NCI-H2171 treated with DMSO at 0.1 percent for 48 hours (cell line): ENCODE data around the gene RPLP2.

Experiments
- DNase-seq: peaks from one replicate; lab custom pipeline; 2025; lab: John Stamatoyannopoulos, UW

Gene RPLP2

GRCh38 chr11:824292-824880, 14.6 kb downstream of the RPLP2 start:
- no peak for DNase-seq

- no peak for DNase-seq
Observed at GRCh38 chr11:824942-825341, 15.2 kb downstream of the RPLP2 start.

- DNase-seq = no peak
Observed at GRCh38 chr11:825366-826226, 15.8 kb downstream of the RPLP2 start.

- no peak for DNase-seq
Observed at GRCh38 chr11:826227-826621, 16.5 kb downstream of the RPLP2 start.

- DNase-seq = no peak
Observed at GRCh38 chr11:826836-827145, 17.0 kb downstream of the RPLP2 start.

DNA sequence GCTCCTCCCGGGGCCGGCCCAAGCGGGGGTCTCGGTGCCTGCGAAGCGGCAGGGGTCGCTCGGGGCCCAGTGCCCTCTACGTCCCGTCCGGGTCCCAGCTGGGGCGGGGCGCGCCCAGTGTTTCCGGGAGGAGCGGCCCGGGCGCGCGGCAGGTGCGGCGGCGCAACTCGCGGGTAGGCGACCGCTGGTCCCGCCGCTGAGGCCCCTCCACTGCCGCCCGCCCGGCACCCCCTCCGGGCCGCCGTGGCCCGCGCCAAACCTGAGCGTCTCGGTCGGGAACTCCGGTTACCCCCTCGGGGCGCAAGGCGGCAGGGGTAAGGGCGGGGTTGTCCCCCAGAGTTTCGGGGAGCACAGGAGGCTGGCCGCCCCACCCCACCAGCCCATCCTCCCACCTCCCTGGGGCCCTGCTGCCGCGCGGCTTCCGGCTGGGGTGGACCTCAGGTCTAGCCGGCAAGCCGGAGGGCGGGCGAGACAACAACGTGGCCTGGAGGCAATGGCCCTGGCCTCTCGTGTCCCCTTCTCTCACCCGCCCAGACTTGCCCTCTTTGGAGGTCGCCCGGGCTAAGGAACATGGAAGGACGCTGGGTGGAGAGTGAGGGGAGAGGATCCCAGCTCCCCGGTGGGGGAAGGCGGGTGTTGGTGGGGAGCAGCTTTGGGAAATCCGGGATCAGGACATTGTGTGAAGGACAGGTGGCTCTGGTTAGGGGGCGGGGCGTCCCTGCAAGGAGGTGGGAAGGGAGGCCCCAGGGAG, 17.6 kb downstream of the RPLP2 start:
- peak; percentile 11 for DNase-seq

- no peak for DNase-seq
Observed at GRCh38 chr11:827897-828192, 18.1 kb downstream of the RPLP2 start, which contains the start of gene CRACR2B. TSS of gene CRACR2B (plus strand) at chr11:827919. CDS start at chr11:828608, 689 bp downstream.

- no peak for DNase-seq
Observed at GRCh38 chr11:828506-829175, 18.9 kb downstream of the RPLP2 start.

DNA sequence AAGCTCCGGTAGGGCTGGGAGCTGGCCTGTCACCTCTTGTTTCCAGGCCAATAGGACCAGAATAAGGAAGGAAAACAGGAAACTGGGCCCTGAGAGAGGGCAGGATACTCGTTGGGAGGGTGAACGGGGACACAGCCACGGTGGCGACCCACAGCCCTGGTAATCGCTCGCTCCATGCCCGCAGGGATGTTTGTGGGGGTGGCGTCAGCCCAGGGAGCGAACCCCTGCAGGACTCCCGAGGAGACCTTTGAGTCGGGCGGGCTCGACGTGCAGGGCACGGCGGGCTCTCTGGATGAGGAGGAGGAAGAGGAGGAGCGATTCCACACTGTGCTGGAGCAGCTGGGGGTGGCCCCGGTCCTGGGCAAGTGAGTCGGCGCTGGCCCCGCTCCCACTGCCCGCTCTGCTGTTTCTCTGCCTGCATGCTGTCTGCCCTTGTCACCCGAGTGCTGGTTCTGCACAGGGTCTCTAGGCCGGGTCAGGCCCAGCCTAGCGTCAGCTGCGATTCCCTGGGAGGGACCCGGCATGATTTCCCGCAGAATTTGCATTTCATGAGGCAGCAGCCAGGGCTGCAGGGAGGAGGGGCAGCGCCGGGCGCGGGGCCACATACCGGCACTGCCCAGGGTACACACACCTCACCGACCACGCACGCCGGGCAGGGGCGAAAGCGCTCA, 19.5 kb downstream of the RPLP2 start:
- no peak for DNase-seq

GRCh38 chr11:829847-830294, 20.1 kb downstream of the RPLP2 start:
- DNase-seq = no peak

GRCh38 chr11:830295-831117, 20.7 kb downstream of the RPLP2 start:
- peak; percentile 66 for DNase-seq

DNA sequence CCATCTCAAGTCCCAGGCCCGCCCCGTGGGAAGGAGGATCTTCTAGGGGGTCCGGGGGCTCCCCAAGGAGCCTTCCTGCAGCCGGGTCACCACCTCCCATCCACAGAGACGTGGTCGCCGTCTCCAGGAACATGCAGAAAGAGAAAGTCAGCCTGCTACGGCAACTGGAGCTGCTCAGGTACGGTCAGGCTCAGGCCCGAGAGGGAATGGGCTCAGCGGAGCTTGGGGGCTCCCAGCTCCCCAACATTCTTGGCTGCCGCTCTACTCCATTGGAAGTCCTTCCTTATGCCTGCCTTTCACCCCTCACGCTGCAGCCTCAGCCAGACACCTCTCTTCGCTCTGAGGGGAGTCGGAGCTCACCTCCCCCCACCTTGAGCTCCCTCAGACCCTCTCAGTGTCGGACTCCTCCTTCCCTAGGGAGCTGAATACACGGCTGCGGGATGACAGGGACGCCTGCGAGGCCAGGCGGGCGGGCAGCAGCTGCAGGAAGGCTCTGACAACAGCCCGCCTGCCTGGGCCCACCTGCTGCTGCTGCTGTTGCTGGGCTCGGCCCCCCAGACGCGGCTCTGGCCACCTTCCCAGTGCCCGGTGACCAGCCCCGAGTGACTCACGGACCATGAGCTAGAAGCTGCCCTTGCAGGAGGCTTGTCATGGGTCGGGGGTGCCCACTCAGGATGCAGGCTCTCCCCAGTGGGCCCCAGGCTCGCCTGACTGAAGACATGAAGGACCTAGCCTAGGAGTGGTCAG, 21.5 kb downstream of the RPLP2 start:
- no peak for DNase-seq

GRCh38 chr11:831961-832528, 22.3 kb downstream of the RPLP2 start:
- no peak for DNase-seq

- peak; percentile 7 for DNase-seq
Observed at GRCh38 chr11:832529-833113, 22.9 kb downstream of the RPLP2 start, which contains the start of gene CD151. TSS of gene CD151 (plus strand) at chr11:832952. CDS start at chr11:836070, 3,118 bp downstream.

- DNase-seq = no peak
Observed at GRCh38 chr11:833114-833791, 23.5 kb downstream of the RPLP2 start.

DNA sequence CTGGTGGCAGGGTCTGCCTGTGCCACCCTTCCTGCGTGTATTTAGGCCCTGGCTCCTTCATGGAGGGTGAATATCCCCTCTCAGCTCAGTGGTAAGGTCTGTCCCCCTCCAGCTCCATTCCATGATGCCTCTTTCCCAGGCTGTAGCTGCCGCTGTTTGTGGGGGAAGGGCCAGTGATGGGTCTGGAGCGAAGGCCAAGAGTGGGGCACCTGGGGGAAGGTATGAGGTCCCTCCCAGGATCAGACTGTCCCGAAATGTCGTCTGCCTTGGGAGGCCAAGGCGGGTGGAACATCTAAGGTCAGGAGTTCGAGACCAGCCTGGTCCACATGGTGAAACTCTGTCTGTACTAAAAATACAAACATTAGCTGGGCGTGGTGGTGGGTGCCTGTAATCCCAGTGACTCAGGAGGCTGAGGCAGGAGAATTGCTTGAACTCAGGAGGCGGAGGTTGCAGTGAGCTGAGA, 24.1 kb downstream of the RPLP2 start:
- peak; percentile 3 for DNase-seq

GRCh38 chr11:834371-835316, 24.9 kb downstream of the RPLP2 start:
- DNase-seq = no peak

DNA sequence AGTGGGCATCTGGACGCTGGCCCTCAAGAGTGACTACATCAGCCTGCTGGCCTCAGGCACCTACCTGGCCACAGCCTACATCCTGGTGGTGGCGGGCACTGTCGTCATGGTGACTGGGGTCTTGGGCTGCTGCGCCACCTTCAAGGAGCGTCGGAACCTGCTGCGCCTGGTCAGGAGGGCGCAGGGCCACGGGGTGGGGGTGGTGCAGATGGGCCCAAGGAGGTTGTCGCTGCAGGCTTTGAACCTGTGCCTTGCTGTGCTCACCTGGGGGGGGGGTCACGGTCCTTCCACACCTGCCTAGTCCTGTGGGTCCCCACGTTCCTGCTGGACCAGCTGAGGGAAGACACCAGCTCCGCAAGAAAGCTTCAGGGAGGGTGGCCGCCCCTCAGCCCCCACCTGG, 26.5 kb downstream of the RPLP2 start:
- DNase-seq = no peak
